H1 (cell line): ENCODE data around the gene DNER. TPM values are rescaled to one million over a fixed set of nuclear protein-coding genes. Genes with fewer than 3 reads are reported as not detected.

ENCODE experiments used
- BACH1 ChIP-seq: IDR thresholded peaks from 2 replicates; pipeline ENCODE4 v1.6.1; 2012; ENCODE audit warnings: low read length, improper control_type of control experiment
- BRCA1 ChIP-seq: IDR thresholded peaks from 2 replicates; pipeline ENCODE4 v1.6.1; 2012; ENCODE audit warnings: low read depth, low read length, improper control_type of control experiment
- CHD2 ChIP-seq: IDR thresholded peaks from 2 replicates; pipeline ENCODE4 v1.6.1; 2012; ENCODE audit warnings: low read length, improper control_type of control experiment
- CREB1 ChIP-seq: IDR thresholded peaks from 2 replicates; pipeline ENCODE4 v1.6.1; 2012; ENCODE audit warnings: inconsistent platforms
- CTBP2 ChIP-seq: IDR thresholded peaks from 2 replicates; pipeline ENCODE4 v1.7.0; 2011; ENCODE audit warnings: borderline replicate concordance, mild to moderate bottlenecking, moderate library complexity, mixed read lengths, low read length; ENCODE audit not compliant: insufficient read depth, insufficient read length
- JUN ChIP-seq: IDR thresholded peaks from 2 replicates; pipeline ENCODE4 v1.6.1; 2011; ENCODE audit warnings: low read depth, mild to moderate bottlenecking, improper control_type of control experiment, low read length
- MAFK ChIP-seq: IDR thresholded peaks from 2 replicates; pipeline ENCODE4 v1.6.1; 2012; ENCODE audit warnings: low read depth, mild to moderate bottlenecking, improper control_type of control experiment, low read length
- NANOG ChIP-seq: IDR thresholded peaks from 2 replicates; pipeline ENCODE4 v1.6.1; 2011; ENCODE audit warnings: low read length, low read depth, mild to moderate bottlenecking, inconsistent platforms; ENCODE audit not compliant: insufficient read depth, poor library complexity, severe bottlenecking
- NRF1 ChIP-seq: IDR thresholded peaks from 2 replicates; pipeline ENCODE4 v1.6.1; 2011; ENCODE audit warnings: mild to moderate bottlenecking, low read depth, low read length, improper control_type of control experiment
- TBP ChIP-seq: IDR thresholded peaks from 2 replicates; pipeline ENCODE4 v1.6.1; 2011; ENCODE audit warnings: low read depth, low read length, improper control_type of control experiment
- TCF12 ChIP-seq: IDR thresholded peaks from 2 replicates; pipeline ENCODE4 v1.6.1; 2011; ENCODE audit warnings: low read depth, mild to moderate bottlenecking, low read length
- polyA plus RNA-seq, 7 experiments: library from polyadenylated mRNA; depleted of rRNA in 3 of 7; stranded (reverse) in 5 of 7; unstranded in 2 of 7; fragments of >200 nt in 5 of 7; fragments of 200-250 nt in 2 of 7; gene quantifications; 1 replicate in 5 of 7; 2 replicates in 1 of 7; 4 replicates in 1 of 7; pipeline versions ENCODE4 v1.2.1 to v1.2.3, GENCODE V29; 2011 to 2013; ENCODE audit warnings: missing spikeins in 2 of 7, mixed read lengths in 2 of 7
- total RNA-seq: library from RNA; stranded (reverse); fragmentation: NEBNext Ultra II Directional; extraction: Animal tissue kit (Norgen Biotek cat#: 25700); gene quantifications from 2 replicates; pipeline ENCODE4 v1.2.1, GENCODE V29; 2021
- TF ChIP-seq, protein P1 (sequence below): fragments of 300-600 bp; sonication (generic); IDR thresholded peaks from 2 replicates; pipeline ENCODE4 v1.7.1; 2012; ENCODE audit warnings: low read length, moderate library complexity, mild to moderate bottlenecking, inconsistent platforms; ENCODE audit not compliant: insufficient replicate concordance
- TF ChIP-seq, protein P2 (sequence below): IDR thresholded peaks from 2 replicates; pipeline ENCODE4 v1.6.1; 2011; ENCODE audit warnings: low read depth, mild to moderate bottlenecking, low read length; ENCODE audit not compliant: insufficient read depth

The DNER gene
- total and polyA plus RNA-seq, 2 of the 8 experiments (the other 6 are each of a cell fraction or from before 2014, with no cell fraction given), result 6.8 to 16.3 TPM

GRCh38 chr2:229539628-229540027 lies 174.7 kb downstream of the DNER start (continued):
- TF ChIP-seq, protein P1, sequence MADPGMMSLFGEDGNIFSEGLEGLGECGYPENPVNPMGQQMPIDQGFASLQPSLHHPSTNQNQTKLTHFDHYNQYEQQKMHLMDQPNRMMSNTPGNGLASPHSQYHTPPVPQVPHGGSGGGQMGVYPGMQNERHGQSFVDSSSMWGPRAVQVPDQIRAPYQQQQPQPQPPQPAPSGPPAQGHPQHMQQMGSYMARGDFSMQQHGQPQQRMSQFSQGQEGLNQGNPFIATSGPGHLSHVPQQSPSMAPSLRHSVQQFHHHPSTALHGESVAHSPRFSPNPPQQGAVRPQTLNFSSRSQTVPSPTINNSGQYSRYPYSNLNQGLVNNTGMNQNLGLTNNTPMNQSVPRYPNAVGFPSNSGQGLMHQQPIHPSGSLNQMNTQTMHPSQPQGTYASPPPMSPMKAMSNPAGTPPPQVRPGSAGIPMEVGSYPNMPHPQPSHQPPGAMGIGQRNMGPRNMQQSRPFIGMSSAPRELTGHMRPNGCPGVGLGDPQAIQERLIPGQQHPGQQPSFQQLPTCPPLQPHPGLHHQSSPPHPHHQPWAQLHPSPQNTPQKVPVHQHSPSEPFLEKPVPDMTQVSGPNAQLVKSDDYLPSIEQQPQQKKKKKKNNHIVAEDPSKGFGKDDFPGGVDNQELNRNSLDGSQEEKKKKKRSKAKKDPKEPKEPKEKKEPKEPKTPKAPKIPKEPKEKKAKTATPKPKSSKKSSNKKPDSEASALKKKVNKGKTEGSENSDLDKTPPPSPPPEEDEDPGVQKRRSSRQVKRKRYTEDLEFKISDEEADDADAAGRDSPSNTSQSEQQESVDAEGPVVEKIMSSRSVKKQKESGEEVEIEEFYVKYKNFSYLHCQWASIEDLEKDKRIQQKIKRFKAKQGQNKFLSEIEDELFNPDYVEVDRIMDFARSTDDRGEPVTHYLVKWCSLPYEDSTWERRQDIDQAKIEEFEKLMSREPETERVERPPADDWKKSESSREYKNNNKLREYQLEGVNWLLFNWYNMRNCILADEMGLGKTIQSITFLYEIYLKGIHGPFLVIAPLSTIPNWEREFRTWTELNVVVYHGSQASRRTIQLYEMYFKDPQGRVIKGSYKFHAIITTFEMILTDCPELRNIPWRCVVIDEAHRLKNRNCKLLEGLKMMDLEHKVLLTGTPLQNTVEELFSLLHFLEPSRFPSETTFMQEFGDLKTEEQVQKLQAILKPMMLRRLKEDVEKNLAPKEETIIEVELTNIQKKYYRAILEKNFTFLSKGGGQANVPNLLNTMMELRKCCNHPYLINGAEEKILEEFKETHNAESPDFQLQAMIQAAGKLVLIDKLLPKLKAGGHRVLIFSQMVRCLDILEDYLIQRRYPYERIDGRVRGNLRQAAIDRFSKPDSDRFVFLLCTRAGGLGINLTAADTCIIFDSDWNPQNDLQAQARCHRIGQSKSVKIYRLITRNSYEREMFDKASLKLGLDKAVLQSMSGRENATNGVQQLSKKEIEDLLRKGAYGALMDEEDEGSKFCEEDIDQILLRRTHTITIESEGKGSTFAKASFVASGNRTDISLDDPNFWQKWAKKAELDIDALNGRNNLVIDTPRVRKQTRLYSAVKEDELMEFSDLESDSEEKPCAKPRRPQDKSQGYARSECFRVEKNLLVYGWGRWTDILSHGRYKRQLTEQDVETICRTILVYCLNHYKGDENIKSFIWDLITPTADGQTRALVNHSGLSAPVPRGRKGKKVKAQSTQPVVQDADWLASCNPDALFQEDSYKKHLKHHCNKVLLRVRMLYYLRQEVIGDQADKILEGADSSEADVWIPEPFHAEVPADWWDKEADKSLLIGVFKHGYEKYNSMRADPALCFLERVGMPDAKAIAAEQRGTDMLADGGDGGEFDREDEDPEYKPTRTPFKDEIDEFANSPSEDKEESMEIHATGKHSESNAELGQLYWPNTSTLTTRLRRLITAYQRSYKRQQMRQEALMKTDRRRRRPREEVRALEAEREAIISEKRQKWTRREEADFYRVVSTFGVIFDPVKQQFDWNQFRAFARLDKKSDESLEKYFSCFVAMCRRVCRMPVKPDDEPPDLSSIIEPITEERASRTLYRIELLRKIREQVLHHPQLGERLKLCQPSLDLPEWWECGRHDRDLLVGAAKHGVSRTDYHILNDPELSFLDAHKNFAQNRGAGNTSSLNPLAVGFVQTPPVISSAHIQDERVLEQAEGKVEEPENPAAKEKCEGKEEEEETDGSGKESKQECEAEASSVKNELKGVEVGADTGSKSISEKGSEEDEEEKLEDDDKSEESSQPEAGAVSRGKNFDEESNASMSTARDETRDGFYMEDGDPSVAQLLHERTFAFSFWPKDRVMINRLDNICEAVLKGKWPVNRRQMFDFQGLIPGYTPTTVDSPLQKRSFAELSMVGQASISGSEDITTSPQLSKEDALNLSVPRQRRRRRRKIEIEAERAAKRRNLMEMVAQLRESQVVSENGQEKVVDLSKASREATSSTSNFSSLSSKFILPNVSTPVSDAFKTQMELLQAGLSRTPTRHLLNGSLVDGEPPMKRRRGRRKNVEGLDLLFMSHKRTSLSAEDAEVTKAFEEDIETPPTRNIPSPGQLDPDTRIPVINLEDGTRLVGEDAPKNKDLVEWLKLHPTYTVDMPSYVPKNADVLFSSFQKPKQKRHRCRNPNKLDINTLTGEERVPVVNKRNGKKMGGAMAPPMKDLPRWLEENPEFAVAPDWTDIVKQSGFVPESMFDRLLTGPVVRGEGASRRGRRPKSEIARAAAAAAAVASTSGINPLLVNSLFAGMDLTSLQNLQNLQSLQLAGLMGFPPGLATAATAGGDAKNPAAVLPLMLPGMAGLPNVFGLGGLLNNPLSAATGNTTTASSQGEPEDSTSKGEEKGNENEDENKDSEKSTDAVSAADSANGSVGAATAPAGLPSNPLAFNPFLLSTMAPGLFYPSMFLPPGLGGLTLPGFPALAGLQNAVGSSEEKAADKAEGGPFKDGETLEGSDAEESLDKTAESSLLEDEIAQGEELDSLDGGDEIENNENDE, result no peak
- TF ChIP-seq CREB1, result no peak
- no peak for TF ChIP-seq NANOG
- no peak for TF ChIP-seq MAFK
- no peak for TF ChIP-seq JUN
- TF ChIP-seq, protein P2, sequence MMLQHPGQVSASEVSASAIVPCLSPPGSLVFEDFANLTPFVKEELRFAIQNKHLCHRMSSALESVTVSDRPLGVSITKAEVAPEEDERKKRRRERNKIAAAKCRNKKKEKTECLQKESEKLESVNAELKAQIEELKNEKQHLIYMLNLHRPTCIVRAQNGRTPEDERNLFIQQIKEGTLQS, result no peak
- no peak for TF ChIP-seq BACH1
- TF ChIP-seq CTBP2, result no peak
- TF ChIP-seq TBP, result no peak
- TF ChIP-seq BRCA1, result no peak
- TF ChIP-seq CHD2, result no peak
- TF ChIP-seq NRF1, result no peak
- no peak for TF ChIP-seq TCF12
